Stimulated activated CD8-positive, alpha-beta memory T cell treated with anti-CD3 and anti-CD28 coated beads, Interleukin-7, amount 100 ng/mL, for 4 hours (primary cell): ENCODE measurements around the gene LASP1.

Experiments used
- DNase-seq, 2 donors: peaks; one replicate each; pipeline ENCODE4 v3.0.0-alpha.2; 2020; ENCODE audit warnings: low read depth in 2 of 2

The LASP1 gene

GRCh38 chr17:38868817-38869525 lies 887 bp upstream of the LASP1 start:
- peak; percentile 75 to 83 for DNase-seq

- DNase-seq: peak; percentile 45 to 72
Observed at GRCh38 chr17:38870259-38871165, 654 bp downstream of the LASP1 start.

- DNase-seq: peak; percentile 70 to 74
Observed at GRCh38 chr17:38871247-38872015, 1.6 kb downstream of the LASP1 start.

- DNase-seq: no peak
Observed at GRCh38 chr17:38872027-38872511, 2.2 kb downstream of the LASP1 start.

GRCh38 chr17:38872671-38873385 lies 3.0 kb downstream of the LASP1 start:
- DNase-seq: no peak

- DNase-seq: no peak
Observed at GRCh38 chr17:38873640-38874380, 4.0 kb downstream of the LASP1 start.

GRCh38 chr17:38874505-38875400 lies 4.9 kb downstream of the LASP1 start:
- DNase-seq: no peak

- DNase-seq: no peak
Observed at GRCh38 chr17:38875477-38876075, 5.7 kb downstream of the LASP1 start.

- no peak for DNase-seq
Observed at GRCh38 chr17:38877130-38877851, 7.4 kb downstream of the LASP1 start.

- no peak for DNase-seq
Observed at GRCh38 chr17:38879878-38880665, 10.2 kb downstream of the LASP1 start.

GRCh38 chr17:38881600-38882191 lies 11.8 kb downstream of the LASP1 start:
- no peak for DNase-seq

GRCh38 chr17:38882870-38883269 lies 13.0 kb downstream of the LASP1 start:
- DNase-seq: no peak

- no peak for DNase-seq
Observed at GRCh38 chr17:38883592-38884526, 14.0 kb downstream of the LASP1 start.

- DNase-seq: no peak
Observed at GRCh38 chr17:38885044-38885727, 15.3 kb downstream of the LASP1 start.
